Hepatocyte (in vitro differentiated cells): ENCODE measurements around the gene KMO. TPM values are rescaled to one million over a fixed set of nuclear protein-coding genes. Genes with fewer than 3 reads are reported as not detected.

Source experiments
- DNase-seq: peaks from one replicate; pipeline ENCODE4 v3.0.0-alpha.2; 2016; ENCODE audit warnings: low spot score
- H2AFZ ChIP-seq: fragments of 200-600 bp; sonication (generic); 2 replicates; pipeline ENCODE4 v1.6.0; 2016; ENCODE audit warnings: antibody characterized with exemption, mild to moderate bottlenecking
- H3K27ac ChIP-seq: fragments of 200-600 bp; sonication (generic); 2 replicates; pipeline ENCODE4 v1.5.1; 2016; ENCODE audit warnings: mild to moderate bottlenecking
- H3K27me3 ChIP-seq: fragments of 200-600 bp; sonication (generic); 2 replicates; pipeline ENCODE4 v1.6.1; 2016
- H3K36me3 ChIP-seq: fragments of 200-600 bp; sonication (generic); replicated peaks from 2 replicates; pipeline ENCODE4 v1.5.1; 2016; ENCODE audit warnings: low read depth; ENCODE audit not compliant: insufficient read depth
- H3K4me1 ChIP-seq: fragments of 200-600 bp; sonication (generic); 2 replicates; pipeline ENCODE4 v1.5.1; 2016; ENCODE audit warnings: mild to moderate bottlenecking, moderate library complexity; ENCODE audit not compliant: insufficient read depth
- H3K4me2 ChIP-seq: fragments of 200-600 bp; sonication (generic); 2 replicates; pipeline ENCODE4 v1.6.0; 2016
- H3K4me3 ChIP-seq: fragments of 200-600 bp; sonication (generic); 2 replicates; pipeline ENCODE4 v1.5.1; 2016; ENCODE audit warnings: mild to moderate bottlenecking
- H3K79me2 ChIP-seq: fragments of 200-600 bp; sonication (generic); 2 replicates; pipeline ENCODE4 v1.6.0; 2017; ENCODE audit warnings: mild to moderate bottlenecking
- H3K9me2 ChIP-seq: fragments of 200-600 bp; sonication (generic); replicated peaks from 2 replicates; pipeline ENCODE4 v1.6.0; 2017; ENCODE audit warnings: mild to moderate bottlenecking; ENCODE audit not compliant: insufficient read depth
- H3K9me3 ChIP-seq: fragments of 200-600 bp; sonication (generic); 2 replicates; pipeline ENCODE4 v1.5.1; 2016; ENCODE audit warnings: low read depth, mild to moderate bottlenecking
- H4K20me1 ChIP-seq: fragments of 200-600 bp; sonication (generic); 2 replicates; pipeline ENCODE4 v1.6.0; 2016; ENCODE audit warnings: mild to moderate bottlenecking; ENCODE audit not compliant: insufficient read depth, poor library complexity, severe bottlenecking
- CTCF ChIP-seq: fragments of 200-600 bp; sonication (generic); IDR thresholded peaks from 2 replicates; pipeline ENCODE4 v1.5.1; 2016; ENCODE audit warnings: antibody characterized with exemption, mild to moderate bottlenecking; ENCODE audit not compliant: poor library complexity
- EZH2 ChIP-seq: fragments of 200-600 bp; sonication (generic); IDR thresholded peaks from 2 replicates; pipeline ENCODE4 v1.6.1; 2016; ENCODE audit warnings: antibody characterized with exemption, mild to moderate bottlenecking, borderline replicate concordance
- EZH2phosphoT487 ChIP-seq: fragments of 200-600 bp; sonication (generic); IDR thresholded peaks from one replicate; pipeline ENCODE4 v1.6.1; 2018; ENCODE audit warnings: antibody characterized with exemption, mild to moderate bottlenecking, low read depth, moderate library complexity; ENCODE audit not compliant: unreplicated experiment, severe bottlenecking
- WGBS: methylation state at CpG from one replicate; pipeline ENCODE4 v1.1.6; 2016; ENCODE audit warnings: low lambda C conversion rate; ENCODE audit errors: missing lambda C conversion rate; 5-methylcytosine and 5-hydroxymethylcytosine counted together
- polyA plus RNA-seq: library from polyadenylated mRNA; unstranded; fragments of >200 nt; fragmentation: Nextera tagmentation; extraction: Ambion mirVana; gene quantifications from 2 replicates; pipeline ENCODE4 v1.2.1, GENCODE V29; 2016
- total RNA-seq: library from RNA; depleted of rRNA; stranded (reverse); fragments of >200 nt; gene quantifications from 2 replicates; pipeline ENCODE4 v1.2.3, GENCODE V29; 2014

The KMO gene
- total and polyA plus RNA-seq, 2 experiments from 2014 or later: 1.4 to 2.8 TPM

- no peaks in the 10 kb centered on the region for H3K27me3 ChIP-seq
- H3K4me2 ChIP-seq: no peak overlapping the region
- H3K4me3 ChIP-seq: no peak overlapping the region
- H3K9me2 ChIP-seq: no peaks in the 10 kb centered on the region
- no peak overlapping the region for H3K27ac ChIP-seq
- H4K20me1 ChIP-seq: no peaks in the 10 kb centered on the region
- 71% methylated on average over 3 of the region's 3 CpGs for WGBS
- H3K4me1 ChIP-seq: peaks cover 17% of the 10 kb centered on the region
- no peaks in the 10 kb centered on the region for H3K79me2 ChIP-seq
- TF ChIP-seq EZH2 (no peak), CTCF (no peak), EZH2phosphoT487 (no peak)
- no peak overlapping the region for H2AFZ ChIP-seq
- no peaks in the 10 kb centered on the region for H3K36me3 ChIP-seq
- DNase-seq: no peak
- H3K9me3 ChIP-seq: no peaks in the 10 kb centered on the region
Measured at GRCh38 chr1:241608379-241609033, 76.3 kb downstream of the KMO start.

- no peaks in the 10 kb centered on the region for H3K9me3 ChIP-seq
- H3K27ac ChIP-seq: no peak overlapping the region
- TF ChIP-seq CTCF (no peak), EZH2 (no peak), EZH2phosphoT487 (no peak)
- H4K20me1 ChIP-seq: no peaks in the 10 kb centered on the region
- no peaks in the 10 kb centered on the region for H3K9me2 ChIP-seq
- no peaks in the 10 kb centered on the region for H3K36me3 ChIP-seq
- no peaks in the 10 kb centered on the region for H3K79me2 ChIP-seq
- 46% methylated on average over 8 of the region's 8 CpGs for WGBS
- H3K4me3 ChIP-seq: no peak overlapping the region
- H3K27me3 ChIP-seq: no peaks in the 10 kb centered on the region
- DNase-seq: peak; percentile 27
- H3K4me1 ChIP-seq: peaks cover 17% of the 10 kb centered on the region
- no peak overlapping the region for H2AFZ ChIP-seq
- H3K4me2 ChIP-seq: peak overlapping the region; percentile 43
Measured at GRCh38 chr1:241610056-241610815, 78.1 kb downstream of the KMO start.

GRCh38 chr1:241611063-241611462 lies 78.9 kb downstream of the KMO start:
- WGBS: 10% methylated on average over 3 of the region's 3 CpGs
- no peak overlapping the region for H2AFZ ChIP-seq

More at GRCh38 chr1:241611063-241611462, 78.9 kb downstream of the KMO start:
- no peaks in the 10 kb centered on the region for H3K36me3 ChIP-seq
- no peaks in the 10 kb centered on the region for H3K9me2 ChIP-seq
- no peaks in the 10 kb centered on the region for H3K9me3 ChIP-seq
- peak; percentile 76 for DNase-seq
- no peaks in the 10 kb centered on the region for H4K20me1 ChIP-seq
- TF ChIP-seq EZH2: no peak
- peak; percentile 69 for TF ChIP-seq CTCF
- no peak overlapping the region for H3K4me3 ChIP-seq
- H3K4me2 ChIP-seq: no peak overlapping the region
- H3K79me2 ChIP-seq: no peaks in the 10 kb centered on the region
- H3K27me3 ChIP-seq: no peaks in the 10 kb centered on the region
- peaks cover 17% of the 10 kb centered on the region for H3K4me1 ChIP-seq
- H3K27ac ChIP-seq: peak overlapping the region; percentile 0
